Heart left ventricle (tissue), 16 donors: ENCODE measurements around the gene CPLX1. TPM values are rescaled to one million over a fixed set of nuclear protein-coding genes. Genes with fewer than 3 reads are reported as not detected.
A peak's percentile ranks its signal among the peaks of the same experiment; 100 is the strongest.

Experiments
- ATAC-seq, 4 donors: fragments of 200-7000 bp; cut with Tn5 transposase; one replicate each; pipeline ENCODE4 v1.9.1; 2020 to 2022; ENCODE audit warnings: moderate library complexity in 4 of 4, mild to moderate bottlenecking in 3 of 4, moderate number of reproducible peaks in 1 of 4
- DNase-seq, 5 donors: peaks; one replicate each; pipeline ENCODE4 v3.0.0-alpha.2; 2020
- H3K27ac ChIP-seq, 12 donors: fragments of 200-600 bp; sonication (generic) in 4 of 12; one replicate each; pipeline versions ENCODE4 v1.5.0 to v1.8.0; 2016 to 2022; ENCODE audit warnings: mild to moderate bottlenecking in 2 of 12
- H3K27me3 ChIP-seq, 9 donors: fragments of 200-600 bp; sonication (generic) in 2 of 9; one replicate each; pipeline versions ENCODE4 v1.5.1 to v1.8.0; 2016 to 2022; ENCODE audit warnings: mild to moderate bottlenecking in 3 of 9
- H3K36me3 ChIP-seq, 9 donors: fragments of 200-600 bp; sonication (generic) in 2 of 9; one replicate each; pipeline versions ENCODE4 v1.5.0 to v1.8.0; 2018 to 2022; ENCODE audit warnings: mild to moderate bottlenecking in 2 of 9
- H3K4me1 ChIP-seq, 12 donors: fragments of 200-600 bp; sonication (generic) in 4 of 12; one replicate each; pipeline versions ENCODE4 v1.5.0 to v1.8.0; 2016 to 2022; ENCODE audit warnings: mild to moderate bottlenecking in 3 of 12
- H3K4me3 ChIP-seq, 12 donors: fragments of 200-600 bp; sonication (generic) in 4 of 12; one replicate each; pipeline versions ENCODE4 v1.5.0 to v1.8.0; 2017 to 2022; ENCODE audit warnings: mild to moderate bottlenecking in 9 of 12, moderate library complexity in 4 of 12
- H3K9me3 ChIP-seq, 12 donors: fragments of 200-600 bp; sonication (generic) in 4 of 12; one replicate each; pipeline versions ENCODE4 v1.5.0 to v1.8.0; 2016 to 2022; ENCODE audit warnings: mild to moderate bottlenecking in 1 of 12
- CTCF ChIP-seq, 12 donors: fragments of 200-600 bp; sonication (generic) in 4 of 12; IDR thresholded peaks; one replicate each; pipeline versions ENCODE4 v1.5.0 to v1.8.0; 2018 to 2022; ENCODE audit warnings: antibody characterized with exemption in 12 of 12, mild to moderate bottlenecking in 5 of 12
- POLR2A ChIP-seq, 2 donors: fragments of 450-650 bp; IDR thresholded peaks; one replicate each; pipeline ENCODE4 v1.6.1; 2017; ENCODE audit warnings: antibody characterized with exemption in 2 of 2, mild to moderate bottlenecking in 2 of 2, moderate library complexity in 2 of 2
- WGBS, 4 donors: extraction: QIAGEN DNeasy Blood & Tissue Kit in 2 of 4; methylation state at CpG; one replicate each; pipeline versions ENCODE4 v1.1.5 to v1.1.7; 2013 to 2018; 5-methylcytosine and 5-hydroxymethylcytosine counted together
- intact Hi-C, 10 donors: fragments of 100-400 bp; cut with DNase I; formaldehyde crosslinking; loops; one replicate each; pipeline versions ENCODE4 v1.11.1 to v1.14.2; 2022
- polyA plus RNA-seq, 2 donors: library from polyadenylated mRNA; stranded (reverse); fragments of 200-250 nt; gene quantifications; one replicate each; pipeline ENCODE4 v1.2.3, GENCODE V29; 2013
- total RNA-seq, 9 donors: library from RNA; depleted of rRNA in 2 of 9; stranded (reverse); fragments of >200 nt in 2 of 9; fragmentation: NEBNext Ultra II Directional in 3 of 9; extraction: Animal tissue kit (Norgen Biotek cat#: 25700) in 3 of 9; gene quantifications; one replicate each; pipeline versions ENCODE4 v1.1.0 to v1.2.4, GENCODE V29; 2016 to 2023
- donor health status: ischemic (EF 13 %, LVEDD 7.1; RV severe dilation, severe dysfunction).
- donor health status: healthy with polysubstance abuse.
- donor health status: DM: no; HTN: yes; CAD: no.
- donor health status: DM: no; HTN: no; CAD: no.
- donor health status: ischemic (EF 25% LVEDD 6.9; RV normal size, moderate dysfunction).
- donor health status: ischemic (EF 25% LVEDD 5.7; RV mildly dilated, moderate dysfunction).
- donor health status: healthy.
- donor health status: DM: yes; HTN: yes; CAD: no.
- donor health status: ischemic (EF 35%, LVEDD 5.7; RV mildly dilated, moderate dysfunction).
- donor health status: nonischemic (EF 11% LVEDD 7.7; RV severe dilation, severe dysfunction).
- donor health status: DM: yes; HTN: yes; CAD: no.
- donor health status: PGD.
- donor health status: ischemic (EF 29% LVEDD 5.4; RV normal size, mild dysfunction).
- donor health status: nonischemic (EF 23%, LVEDD 6.1; RV moderate dilation, normal function).

Gene CPLX1
- total and polyA plus RNA-seq, 11 donors: 0.75 to 7.0 (median 3.3) TPM

- Histone ChIP-seq H3K4me1 (no peaks in the 10 kb centered on the region), H3K27ac (no peak overlapping the region), H3K9me3 (peaks cover 0 to 13% (median 0%) of the 10 kb centered on the region in 12 donors), H3K27me3 (no peaks in the 10 kb centered on the region), H3K4me3 (no peak overlapping the region), H3K36me3 (peaks cover 0 to 21% (median 9%) of the 10 kb centered on the region in 9 donors)
- intact Hi-C loops: no loop called here
- ATAC-seq (no peak), DNase-seq (peak in 2 of 5 donors; percentile 2 to 44)
- WGBS, 4 donors: 89 to 95% (median 92%) methylated on average over 9 to 10 of the region's 10 CpGs
- no peak for TF ChIP-seq CTCF (IDR thresholded peaks at IDR 0.05)
- no peak for TF ChIP-seq POLR2A (IDR thresholded peaks at IDR 0.05)
These were observed 18.9 kb upstream of the CPLX1 start for GRCh38 chr4:844752-845232.

- ATAC-seq (no peak), DNase-seq (no peak)
- intact Hi-C loops: no loop called here
- Histone ChIP-seq H3K9me3 (peaks cover 0 to 43% (median 17%) of the 10 kb centered on the region in 12 donors), H3K36me3 (no peaks in the 10 kb centered on the region), H3K4me3 (no peak overlapping the region), H3K27me3 (no peaks in the 10 kb centered on the region), H3K4me1 (peaks cover 0 to 12% (median 2%) of the 10 kb centered on the region in 12 donors), H3K27ac (no peak overlapping the region)
- TF ChIP-seq POLR2A (IDR thresholded peaks at IDR 0.05) (no peak), CTCF (IDR thresholded peaks at IDR 0.05) (no peak)
- WGBS, 4 donors: 90 to 95% (median 94%) methylated on average over 4 of the region's 4 CpGs
These were observed 13.9 kb upstream of the CPLX1 start for GRCh38 chr4:839675-840443.

GRCh38 chr4:837772-838171 lies 11.8 kb upstream of the CPLX1 start:
- Histone ChIP-seq H3K27me3 (no peaks in the 10 kb centered on the region), H3K36me3 (no peaks in the 10 kb centered on the region), H3K27ac (no peak overlapping the region), H3K9me3 (peaks cover 0 to 43% (median 17%) of the 10 kb centered on the region in 12 donors), H3K4me3 (no peak overlapping the region), H3K4me1 (peaks cover 0 to 12% (median 2%) of the 10 kb centered on the region in 12 donors)
- WGBS, 4 donors: 93 to 100% (median 97%) methylated on average over 1 of the region's 1 CpG
- TF ChIP-seq POLR2A (IDR thresholded peaks at IDR 0.05) (no peak), CTCF (IDR thresholded peaks at IDR 0.05) (no peak)
- intact Hi-C loops: no loop called here
- no peak for ATAC-seq
- no peak for DNase-seq

GRCh38 chr4:836750-837301 lies 10.9 kb upstream of the CPLX1 start:
- DNase-seq (no peak), ATAC-seq (peak in 2 of 4 donors; percentile 39 to 48)
- 77 to 89% (median 83%) methylated on average over 11 to 22 of the region's 22 CpGs for WGBS, 4 donors
- intact Hi-C loops: no loop called here
- no peak for TF ChIP-seq POLR2A (IDR thresholded peaks at IDR 0.05)
- TF ChIP-seq CTCF (IDR thresholded peaks at IDR 0.05): no peak
- no peak overlapping the region for H3K4me3 ChIP-seq
- H3K4me1 ChIP-seq: peaks cover 0 to 12% (median 2%) of the 10 kb centered on the region in 12 donors
- H3K27ac ChIP-seq: no peak overlapping the region
- H3K36me3 ChIP-seq: no peaks in the 10 kb centered on the region
- H3K9me3 ChIP-seq: peaks cover 0 to 43% (median 17%) of the 10 kb centered on the region in 12 donors
- no peaks in the 10 kb centered on the region for H3K27me3 ChIP-seq
